Right renal pelvis (tissue), 4 donors: ENCODE measurements around the gene CEACAM18. TPM values are rescaled to one million over a fixed set of nuclear protein-coding genes. Genes with fewer than 3 reads are reported as not detected.

Source experiments
- DNase-seq, 4 donors: peaks; one replicate each; pipeline ENCODE4 v3.0.0-alpha.2; 2013; ENCODE audit warnings: low read depth in 4 of 4, low spot score in 3 of 4, missing footprints in 1 of 4
- polyA plus RNA-seq, 4 donors: library from polyadenylated mRNA; unstranded; fragments of 120-200 nt; gene quantifications; one replicate each; pipeline ENCODE4 v1.2.1, GENCODE V29; 2013; ENCODE audit not compliant: insufficient read length in 4 of 4

The CEACAM18 gene
- polyA plus RNA-seq, 4 donors: not detected

GRCh38 chr19:51524666-51525264 is 46.4 kb downstream of the CEACAM18 start:
- DNase-seq: no peak

GRCh38 chr19:51525651-51526050 is 47.3 kb downstream of the CEACAM18 start:
- DNase-seq: no peak

DNA sequence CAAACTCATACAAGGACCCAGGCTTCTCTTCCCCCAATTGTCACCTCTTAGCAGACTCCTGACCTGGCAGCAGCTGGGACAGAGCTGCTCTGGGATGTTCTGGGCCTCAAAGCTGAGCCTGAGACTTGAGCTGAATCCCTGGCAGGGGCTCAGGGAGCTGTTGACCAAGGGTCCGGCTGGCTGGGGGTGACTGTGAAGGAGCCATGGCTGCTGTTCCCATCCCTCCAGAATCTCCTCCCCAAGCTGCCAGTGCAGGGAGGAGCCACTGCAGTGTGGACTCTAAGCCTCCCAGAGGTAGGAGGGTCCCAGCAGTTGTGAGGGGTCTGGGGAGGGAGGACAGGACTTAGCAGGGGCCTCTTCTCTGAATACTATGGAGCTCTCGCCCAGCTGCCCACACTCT is 51.0 kb downstream of the CEACAM18 start:
- no peak for DNase-seq

DNA sequence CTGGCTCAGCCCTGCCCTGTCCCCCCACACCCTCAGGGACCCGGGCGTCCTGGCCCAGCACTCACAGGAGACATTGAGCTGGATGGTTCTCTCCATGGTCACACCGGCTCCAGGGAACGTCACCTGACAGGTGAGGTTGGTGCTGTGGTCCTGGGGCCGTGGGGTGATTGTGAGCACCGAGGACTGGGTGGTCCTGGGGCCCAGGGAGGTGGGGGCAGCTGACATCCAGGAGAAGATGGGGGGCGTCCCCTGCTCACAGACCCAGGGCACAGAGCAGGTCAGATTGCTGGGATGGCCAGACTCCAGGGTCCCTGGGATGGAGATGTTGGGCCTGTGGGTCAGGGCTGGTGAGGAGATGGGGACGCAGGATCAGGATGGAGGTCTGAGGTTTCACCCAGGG is 52.3 kb downstream of the CEACAM18 start:
- DNase-seq: no peak

DNA sequence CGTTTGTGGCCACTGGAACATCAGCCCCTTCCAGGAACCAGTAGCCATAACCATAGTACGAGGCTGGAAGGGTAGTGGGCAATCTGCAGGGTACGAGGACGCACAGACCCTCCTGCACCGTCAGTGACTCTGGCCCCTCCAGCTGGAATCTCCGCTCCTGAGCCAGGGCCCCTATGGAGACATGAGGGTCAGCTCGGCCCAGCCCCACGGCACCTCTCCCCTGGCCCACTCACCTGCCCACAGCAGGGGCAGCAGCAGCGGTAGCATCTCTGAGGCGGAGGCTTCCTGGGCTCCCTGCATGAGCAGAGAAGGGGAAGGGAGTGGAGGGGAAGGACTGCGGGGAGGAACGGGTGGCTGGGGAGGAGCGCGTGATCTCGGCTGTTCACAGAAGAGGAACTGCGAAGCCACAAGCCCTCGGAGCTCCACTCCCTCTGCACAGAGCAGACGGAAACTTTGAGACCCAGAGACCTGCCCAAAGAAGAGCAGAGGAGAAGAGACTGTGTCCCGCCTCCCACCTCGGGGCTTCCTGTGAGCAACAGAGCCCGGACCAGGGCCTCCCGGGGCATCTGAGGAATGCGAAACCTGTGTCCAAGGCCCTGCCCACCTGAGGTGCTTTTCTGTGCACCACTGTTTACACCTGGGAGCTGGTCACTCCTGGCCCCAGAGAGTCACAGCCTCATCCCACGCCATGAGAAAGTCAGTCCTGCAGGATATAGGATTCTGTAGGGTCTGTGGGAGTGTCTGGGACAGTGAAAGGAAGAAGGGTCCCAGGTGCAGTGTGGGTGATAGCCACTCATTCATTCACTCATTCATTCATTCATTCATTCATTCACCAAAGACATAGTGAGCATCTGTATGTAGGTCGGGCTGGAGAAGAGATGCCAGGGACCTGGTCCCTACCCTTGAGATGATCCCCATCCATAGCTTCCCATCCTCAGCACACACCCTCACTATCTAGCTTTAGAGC is 53.3 kb downstream of the CEACAM18 start, which contains the start of gene SIGLEC6:
Gene SIGLEC6, minus strand, starts transcription at position 322 of the 967 bp plus-strand sequence. Its CDS starts 22 bp downstream, at position 300.
- no peak for DNase-seq

GRCh38 chr19:51535535-51535934 is 57.2 kb downstream of the CEACAM18 start:
- no peak for DNase-seq

DNA sequence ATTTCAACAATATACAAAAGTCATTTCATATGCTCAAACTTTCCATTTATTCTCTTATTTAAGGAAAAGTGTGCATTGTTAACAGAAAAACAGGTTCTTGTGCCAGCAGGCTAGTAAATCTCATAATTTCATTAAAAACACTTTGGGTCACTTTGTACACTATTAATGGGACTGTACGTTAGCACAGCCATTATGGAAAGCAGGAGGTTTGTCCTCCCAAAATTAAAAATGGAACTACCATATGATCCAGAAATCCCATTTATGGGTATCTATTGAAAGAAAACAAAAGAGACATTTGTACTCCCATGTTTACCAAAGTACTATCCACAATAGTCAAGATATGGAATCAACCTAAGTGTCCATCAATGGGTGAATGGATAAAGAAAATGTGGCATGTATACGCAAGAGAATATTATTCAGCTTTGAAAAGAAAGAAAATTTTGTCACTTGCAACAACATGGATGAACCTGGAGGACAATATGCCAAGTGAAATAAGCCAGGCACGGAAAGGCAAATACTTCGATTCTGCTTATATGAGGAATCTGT is 61.6 kb downstream of the CEACAM18 start:
- no peak for DNase-seq

Other genes starting within 250 kb of the CEACAM18 start
- not detected for gene SIGLECL1, start 227.5 kb upstream of the CEACAM18 start, polyA plus RNA-seq
- gene IGLON5, start 166.9 kb upstream of the CEACAM18 start, polyA plus RNA-seq: 1 to 10 TPM; 2.8 to 4.3 (median 4.0) TPM
- gene VSIG10L, start 136.4 kb upstream of the CEACAM18 start, polyA plus RNA-seq: 1 to 10 TPM; 4.3 to 5.2 (median 5.0) TPM
- gene ETFB, start 112.2 kb upstream of the CEACAM18 start, polyA plus RNA-seq: 100 to 1,000 TPM; 110 to 172 (median 124) TPM
- 1 to 10 TPM; 1.3 to 1.9 (median 1.6) TPM for gene CLDND2, start 109.5 kb upstream of the CEACAM18 start, polyA plus RNA-seq
- gene NKG7, start 105.9 kb upstream of the CEACAM18 start, polyA plus RNA-seq: 1 to 10 TPM; 1.0 to 1.7 (median 1.5) TPM
- gene LIM2, start 90.6 kb upstream of the CEACAM18 start, polyA plus RNA-seq: under 1 TPM; 0.24 to 0.47 (median 0.29) TPM
- under 1 TPM; 0.11 to 0.36 (median 0.23) TPM for gene C19orf84, start 87.9 kb upstream of the CEACAM18 start, polyA plus RNA-seq
- 1 to 10 TPM in 2 of 4 donors, under 1 TPM in 2; 0.87 to 1.3 (median 1.1) TPM for gene SIGLEC10, start 60.9 kb upstream of the CEACAM18 start, polyA plus RNA-seq
- under 1 TPM in 2 of 4 donors, not detected in 2; 0.05 to 0.08 TPM for gene SIGLEC8, start 20.1 kb upstream of the CEACAM18 start, polyA plus RNA-seq
- gene SIGLEC12, start 23.3 kb downstream of the CEACAM18 start, polyA plus RNA-seq: under 1 TPM in 3 of 4 donors, not detected in 1; 0.04 to 0.13 (median 0.11) TPM
- gene SIGLEC6, start 53.1 kb downstream of the CEACAM18 start, polyA plus RNA-seq: under 1 TPM in 3 of 4 donors, not detected in 1; 0.12 to 0.25 (median 0.19) TPM
- 10 to 100 TPM; 14.6 to 19.9 (median 17.6) TPM for gene ZNF175, start 92.7 kb downstream of the CEACAM18 start, polyA plus RNA-seq
- gene SIGLEC5, start 151.9 kb downstream of the CEACAM18 start, polyA plus RNA-seq: under 1 TPM in 3 of 4 donors, not detected in 1; 0.10 to 0.53 (median 0.22) TPM
- gene SIGLEC14, start 168.3 kb downstream of the CEACAM18 start, polyA plus RNA-seq: 1 to 10 TPM in 2 of 4 donors, under 1 TPM in 1, not detected in 1; 0.91 to 1.6 (median 1.5) TPM
- 10 to 100 TPM; 12.3 to 19.4 (median 15.7) TPM for gene SPACA6, start 214.8 kb downstream of the CEACAM18 start, polyA plus RNA-seq
- under 1 TPM in 3 of 4 donors, not detected in 1; 0.05 to 0.13 (median 0.10) TPM for gene HAS1, start 245.5 kb downstream of the CEACAM18 start, polyA plus RNA-seq